Activated naive CD8-positive, alpha-beta T cell treated with anti-CD3 and anti-CD28 coated beads, Interleukin-2, amount 10 ng/mL, durations not matched to agents 7 days and 5 days (primary cell): Measurements from ENCODE around the gene CHMP6. TPM values are rescaled to one million over a fixed set of nuclear protein-coding genes. Genes with fewer than 3 reads are reported as not detected.

ENCODE experiments used
- ATAC-seq: fragments of 150-1000 bp; cut with Tn5 transposase; one replicate; pipeline ENCODE4 v1.10.0; 2021; ENCODE audit warnings: low read depth, moderate library complexity
- POLR2A ChIA-PET: fragments of 350-600 bp; sonication (Branson Sonifier 250); formaldehyde crosslinking; loops from one replicate; lab custom pipeline; 2021; ENCODE audit warnings: antibody characterized with exemption; lab: Charles Lee
- DNase-seq: peaks from one replicate; pipeline ENCODE4 v3.0.0; 2021
- H3K27ac Mint-ChIP-seq: one replicate; pipeline ENCODE4 v1.8.0; 2022; ENCODE audit warnings: mild to moderate bottlenecking, mixed read lengths
- H3K27me3 Mint-ChIP-seq: one replicate; pipeline ENCODE4 v1.8.0; 2022; ENCODE audit warnings: mild to moderate bottlenecking, moderate library complexity, mixed read lengths
- H3K36me3 Mint-ChIP-seq: one replicate; pipeline ENCODE4 v1.8.0; 2021; ENCODE audit warnings: mild to moderate bottlenecking, mixed read lengths
- H3K4me1 Mint-ChIP-seq: one replicate; pipeline ENCODE4 v1.8.0; 2021; ENCODE audit warnings: mixed read lengths
- H3K4me3 Mint-ChIP-seq: one replicate; pipeline ENCODE4 v1.8.0; 2022; ENCODE audit warnings: mild to moderate bottlenecking, moderate library complexity, mixed read lengths
- H3K9me3 Mint-ChIP-seq: one replicate; pipeline ENCODE4 v1.8.0; 2021; ENCODE audit warnings: mixed read lengths
- total RNA-seq, 2 experiments: library from RNA; stranded (reverse); gene quantifications; one replicate each; pipeline ENCODE4 v1.2.3, GENCODE V29; 2021

The CHMP6 gene
- 10 to 100 TPM; 32.5 to 33.0 TPM for total RNA-seq

DNA sequence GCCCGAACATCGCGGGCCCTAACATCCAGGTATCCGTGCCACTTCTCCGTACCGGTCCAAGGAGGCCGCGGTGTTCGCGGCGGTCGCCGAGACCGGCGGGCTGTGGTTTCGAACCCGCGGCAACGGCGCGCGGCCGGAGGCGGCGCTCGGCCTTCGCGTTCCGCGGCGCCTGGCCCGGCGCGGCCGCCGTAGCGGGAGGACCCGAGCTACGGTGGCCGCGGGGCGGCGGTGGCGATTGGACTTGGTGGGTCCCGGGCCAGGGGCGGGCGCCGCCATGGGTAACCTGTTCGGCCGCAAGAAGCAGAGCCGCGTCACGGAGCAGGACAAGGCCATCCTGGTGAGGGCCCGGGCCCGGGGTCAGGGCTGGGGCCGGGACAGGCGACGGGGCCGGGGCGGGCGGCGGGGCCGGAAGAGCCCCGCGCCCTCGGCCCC lies at the start of gene CHMP6:
TSS of gene CHMP6 (plus strand) at position 197 of the 432 bp plus-strand sequence. CDS start at position 275, 78 bp downstream.
- Mint-ChIP-seq H3K27me3 (peaks cover 5% of the 10 kb centered on the region), H3K4me1 (peaks cover 15% of the 10 kb centered on the region), H3K4me3 (peak within 1 kb of the TSS; percentile 73), H3K36me3 (peaks cover 3% of the 10 kb centered on the region), H3K27ac (peak within 1 kb of the TSS; percentile 73), H3K9me3 (no peaks in the 10 kb centered on the region)
- POLR2A ChIA-PET, result interaction anchor here (0.6 to 2.5 kb wide), 8 partner anchors 13 to 354 kb away, joined by 3 to 8 read pairs (median 3); no protein-coding TSS in a partner anchor
- DNase-seq (peak; percentile 90), ATAC-seq (peak; percentile 60)

DNA sequence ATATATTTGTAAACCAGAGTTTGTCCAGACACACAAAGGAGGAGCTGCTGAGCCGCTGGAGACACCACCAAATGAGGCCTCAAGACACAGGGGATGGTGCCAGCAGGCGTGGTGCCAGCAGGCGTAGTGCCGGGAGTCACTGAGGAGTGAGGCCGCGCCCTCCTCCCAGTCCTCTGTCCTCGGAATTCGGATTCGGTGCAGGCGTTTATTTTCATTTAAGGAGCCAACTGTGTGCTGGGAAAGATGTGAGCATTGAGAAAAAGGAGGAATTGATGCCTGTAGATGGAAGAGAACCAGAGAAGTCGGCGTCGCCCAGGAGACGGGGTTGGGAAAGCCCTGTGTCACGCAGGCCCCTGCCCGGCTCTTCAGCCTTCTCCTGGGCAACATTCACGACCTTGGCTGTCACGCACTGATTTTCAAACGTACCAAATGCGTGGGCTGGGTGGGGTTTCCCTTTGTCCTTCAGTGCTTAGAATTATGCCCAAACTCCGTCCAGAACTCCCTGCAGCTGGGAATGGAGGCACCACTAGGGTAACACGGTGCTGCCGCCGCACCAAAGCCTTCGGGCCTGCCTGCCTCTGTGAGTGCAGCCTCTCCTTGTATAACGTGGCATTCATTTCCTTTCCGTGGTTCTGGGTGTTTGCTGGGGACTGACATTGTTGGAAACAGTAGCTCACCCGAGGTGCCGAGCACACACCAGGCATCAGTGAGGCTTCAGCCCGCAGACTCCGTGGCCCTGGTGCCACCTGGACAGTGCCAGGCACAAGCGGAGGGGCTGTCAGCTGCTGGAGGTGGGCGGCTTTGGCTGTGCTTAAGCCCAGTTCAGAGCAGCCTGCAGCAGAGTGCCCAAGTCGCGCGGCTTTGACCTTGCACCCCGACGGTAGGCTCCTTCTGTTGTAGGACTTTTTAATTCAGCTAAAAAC lies 49.0 kb upstream of the CHMP6 start:
- peaks cover 21% of the 10 kb centered on the region for H3K36me3 Mint-ChIP-seq
- H3K27ac Mint-ChIP-seq, result no peak overlapping the region
- no peaks in the 10 kb centered on the region for H3K9me3 Mint-ChIP-seq
- no peaks in the 10 kb centered on the region for H3K27me3 Mint-ChIP-seq
- H3K4me1 Mint-ChIP-seq, result peaks cover 20% of the 10 kb centered on the region
- DNase-seq, result no peak
- no peak for ATAC-seq
- POLR2A ChIA-PET, result no interaction called here
- no peak overlapping the region for H3K4me3 Mint-ChIP-seq

DNA sequence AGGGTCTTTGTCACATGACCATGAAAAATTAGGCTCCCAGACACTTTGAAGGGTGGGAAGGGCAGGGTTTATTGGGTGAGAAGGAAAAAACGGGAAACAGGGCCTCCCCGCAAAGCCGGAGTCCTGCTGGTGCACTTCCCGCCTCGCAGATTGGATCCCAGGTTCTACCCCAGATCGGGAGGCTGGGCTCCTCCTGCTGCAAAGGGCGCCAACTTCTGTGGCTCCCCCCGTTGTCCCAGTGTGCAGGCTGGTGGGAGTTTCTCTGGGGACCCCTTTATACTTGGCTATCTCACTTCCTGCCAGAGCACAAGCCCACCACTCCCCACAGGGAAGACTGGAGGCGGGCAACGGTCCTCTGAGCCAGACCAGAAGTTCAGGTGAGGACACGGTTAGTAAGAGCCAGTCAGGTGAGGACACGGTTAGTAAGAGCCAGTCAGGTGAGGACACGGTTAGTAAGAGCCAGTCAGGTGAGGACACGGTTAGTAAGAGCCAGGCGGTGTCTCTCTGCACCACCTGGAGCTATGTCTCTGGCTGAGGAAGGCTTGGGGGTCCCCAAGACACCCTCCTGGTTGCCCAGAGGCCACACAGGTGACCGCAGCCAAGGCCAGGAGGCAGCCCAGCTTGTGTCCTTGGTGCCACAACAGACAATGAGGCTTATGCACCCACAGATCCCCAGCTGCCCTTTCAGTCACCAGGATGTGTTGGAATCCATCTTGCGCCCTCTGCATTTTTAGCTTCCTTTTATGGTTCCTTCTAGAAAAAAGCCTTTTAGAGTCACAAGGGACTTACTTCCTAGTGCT lies 48.1 kb upstream of the CHMP6 start:
- peaks cover 13% of the 10 kb centered on the region for H3K4me1 Mint-ChIP-seq
- peaks cover 20% of the 10 kb centered on the region for H3K36me3 Mint-ChIP-seq
- no peak overlapping the region for H3K27ac Mint-ChIP-seq
- no peaks in the 10 kb centered on the region for H3K9me3 Mint-ChIP-seq
- no peak overlapping the region for H3K4me3 Mint-ChIP-seq
- H3K27me3 Mint-ChIP-seq, result no peaks in the 10 kb centered on the region
- POLR2A ChIA-PET, result no interaction called here
- ATAC-seq (no peak), DNase-seq (no peak)

DNA sequence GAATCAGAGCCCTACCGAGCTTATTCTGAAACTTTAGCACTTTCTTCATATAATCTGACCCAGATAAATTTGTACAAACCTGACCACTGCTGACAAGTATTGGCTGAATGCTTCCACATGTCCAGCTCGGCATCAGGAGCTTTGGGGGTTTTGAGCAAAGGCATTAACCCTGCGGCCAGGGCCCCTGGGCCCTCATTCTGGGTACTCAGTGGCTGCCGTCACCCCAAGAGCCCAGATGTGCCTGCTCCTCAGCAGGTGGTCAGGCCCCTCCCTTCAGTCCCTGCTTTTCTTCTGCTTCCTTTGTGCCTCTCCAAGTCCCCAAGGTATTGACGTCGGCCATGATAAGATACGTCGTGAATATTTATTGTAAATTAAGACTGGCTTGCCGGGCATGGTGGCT lies 47.3 kb upstream of the CHMP6 start:
- H3K9me3 Mint-ChIP-seq, result no peaks in the 10 kb centered on the region
- POLR2A ChIA-PET, result no interaction called here

DNA sequence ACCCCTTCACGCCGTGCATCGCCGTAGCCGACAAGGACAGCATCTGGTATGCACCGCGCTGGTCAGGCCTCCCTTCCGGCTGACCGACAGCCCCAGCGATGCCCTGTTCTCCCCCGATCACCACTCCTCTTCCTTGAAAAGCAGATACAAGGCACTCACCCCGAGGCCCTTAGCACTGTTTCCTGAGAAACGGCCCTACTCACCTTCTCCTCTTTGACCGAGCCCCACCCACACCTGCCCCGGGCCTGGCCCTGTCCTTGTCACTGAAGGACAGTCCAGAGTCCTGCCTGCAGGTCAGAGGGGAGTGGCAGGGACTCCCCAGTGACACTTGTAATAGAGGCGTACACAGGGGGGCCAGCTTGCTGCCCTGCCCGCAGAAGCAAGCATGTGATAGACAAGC lies 45.9 kb upstream of the CHMP6 start:
- Mint-ChIP-seq H3K27ac (no peak overlapping the region), H3K9me3 (no peaks in the 10 kb centered on the region), H3K36me3 (peaks cover 20% of the 10 kb centered on the region), H3K4me3 (no peak overlapping the region), H3K4me1 (peaks cover 2% of the 10 kb centered on the region), H3K27me3 (no peaks in the 10 kb centered on the region)
- DNase-seq, result no peak
- ATAC-seq, result no peak
- POLR2A ChIA-PET, result no interaction called here

More for the DNA sequence above, 47.3 kb upstream of the CHMP6 start:
- no peaks in the 10 kb centered on the region for H3K27me3 Mint-ChIP-seq
- no peak for DNase-seq
- peaks cover 20% of the 10 kb centered on the region for H3K36me3 Mint-ChIP-seq
- ATAC-seq, result no peak
- H3K27ac Mint-ChIP-seq, result no peak overlapping the region
- peaks cover 5% of the 10 kb centered on the region for H3K4me1 Mint-ChIP-seq
- H3K4me3 Mint-ChIP-seq, result no peak overlapping the region

DNA sequence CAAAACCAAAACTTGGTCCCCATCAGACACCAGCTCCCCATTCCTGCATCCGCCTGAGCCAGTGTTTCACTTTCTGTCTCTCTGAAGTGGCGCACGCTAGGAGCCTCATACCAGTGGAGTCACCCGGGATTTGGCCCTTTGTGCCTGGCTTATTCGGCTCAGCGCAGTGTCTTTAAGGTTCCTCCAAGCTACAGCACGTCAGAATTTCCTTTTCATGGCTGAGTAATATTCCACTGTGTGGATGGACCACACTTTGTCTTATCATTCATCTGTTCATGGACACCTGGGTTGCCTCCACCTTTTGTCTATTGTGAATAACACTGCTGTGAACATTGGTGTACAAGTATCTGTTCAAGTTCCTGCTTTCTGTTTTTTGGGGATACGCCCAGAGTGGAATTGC lies 45.2 kb upstream of the CHMP6 start:
- Mint-ChIP-seq H3K36me3 (peaks cover 20% of the 10 kb centered on the region), H3K4me1 (peaks cover 2% of the 10 kb centered on the region), H3K9me3 (no peaks in the 10 kb centered on the region), H3K27me3 (no peaks in the 10 kb centered on the region), H3K4me3 (no peak overlapping the region), H3K27ac (no peak overlapping the region)
- ATAC-seq, result no peak
- DNase-seq, result no peak
- POLR2A ChIA-PET, result no interaction called here

DNA sequence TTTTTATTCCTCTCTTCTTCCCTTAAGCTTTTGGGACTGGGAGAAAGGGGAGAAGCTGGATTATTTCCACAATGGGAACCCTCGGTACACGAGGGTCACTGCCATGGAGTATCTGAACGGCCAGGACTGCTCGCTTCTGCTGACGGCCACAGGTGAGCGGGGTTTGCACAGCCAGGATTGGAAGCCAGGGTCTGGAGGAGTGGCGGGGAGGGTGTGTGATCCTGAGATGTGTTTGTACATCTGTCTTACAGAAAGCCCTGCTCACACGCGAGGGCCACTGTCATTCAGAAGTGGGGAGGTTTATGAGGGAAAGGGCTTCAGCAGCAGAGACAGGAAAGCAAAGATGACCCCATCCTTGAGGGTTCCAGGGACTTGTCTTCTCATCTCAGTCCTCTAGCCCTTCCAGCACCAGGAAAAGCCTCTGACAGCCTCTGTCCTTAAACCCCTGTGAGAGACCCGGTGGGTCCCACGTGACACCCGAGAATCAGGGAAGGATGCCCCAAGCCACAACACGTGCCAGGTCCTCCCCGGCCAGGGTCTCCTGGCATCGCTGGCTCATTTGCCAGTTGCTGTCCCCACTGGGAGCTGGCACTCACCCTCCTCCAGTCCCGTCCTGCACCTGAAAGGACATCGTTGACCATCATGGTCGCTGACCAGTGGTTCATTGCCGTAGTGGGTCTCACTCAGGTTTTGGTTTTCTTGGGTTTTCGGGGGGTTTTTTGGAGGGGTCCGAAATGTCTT lies 44.3 kb upstream of the CHMP6 start:
- no peak for ATAC-seq
- no peak overlapping the region for H3K4me3 Mint-ChIP-seq
- H3K27ac Mint-ChIP-seq, result no peak overlapping the region
- POLR2A ChIA-PET, result no interaction called here
- H3K9me3 Mint-ChIP-seq, result no peaks in the 10 kb centered on the region
- peaks cover 2% of the 10 kb centered on the region for H3K4me1 Mint-ChIP-seq
- H3K27me3 Mint-ChIP-seq, result no peaks in the 10 kb centered on the region
- peaks cover 20% of the 10 kb centered on the region for H3K36me3 Mint-ChIP-seq
- DNase-seq, result no peak

DNA sequence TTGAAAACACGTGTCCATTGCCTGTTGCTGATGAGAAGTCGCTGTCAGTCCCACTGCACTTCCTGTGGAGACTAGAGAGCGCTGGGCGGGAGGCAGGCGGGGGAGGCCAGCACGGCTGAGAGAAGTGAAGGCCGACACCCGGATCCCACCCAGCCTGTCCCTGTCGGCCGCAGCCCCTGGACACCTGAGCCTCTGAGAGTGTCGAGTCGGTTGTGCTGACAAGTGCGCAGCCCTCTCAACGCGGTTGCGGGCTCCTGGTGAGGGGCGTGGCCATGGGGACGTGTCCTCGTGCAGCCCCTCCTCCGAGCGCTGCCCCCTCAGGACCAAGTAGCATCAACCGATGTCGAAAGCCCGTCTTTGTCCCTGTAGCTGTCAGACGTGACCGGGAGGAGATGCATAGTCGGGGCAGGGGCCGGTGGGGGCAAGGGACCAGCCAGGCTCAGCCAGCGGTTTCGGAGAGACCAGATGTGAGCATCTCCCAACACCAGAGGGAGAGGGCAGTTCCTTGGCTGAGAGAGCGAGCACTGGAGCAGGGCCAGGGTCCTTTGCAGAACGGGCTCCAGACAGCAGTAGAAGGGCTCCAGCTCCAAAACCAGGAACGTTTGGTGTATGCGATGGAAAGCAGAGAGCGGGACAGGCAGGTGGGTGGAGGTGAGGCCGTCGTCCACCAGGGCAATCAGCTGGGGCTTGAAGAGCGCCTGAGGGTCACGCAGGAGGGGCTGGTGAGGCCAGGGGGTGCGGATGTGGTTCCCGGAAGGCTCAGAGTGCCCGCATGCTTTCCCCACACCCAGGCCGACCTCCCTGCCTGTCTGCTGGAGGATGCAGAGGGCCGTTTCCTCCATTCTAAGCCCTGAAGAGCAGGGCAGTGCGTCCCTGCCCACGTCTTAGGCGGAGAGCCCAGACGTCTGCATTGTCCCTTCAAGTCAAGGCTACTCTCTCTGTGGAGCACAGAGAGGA lies 43.3 kb upstream of the CHMP6 start:
- Mint-ChIP-seq H3K27me3 (no peaks in the 10 kb centered on the region), H3K4me1 (peaks cover 2% of the 10 kb centered on the region), H3K9me3 (no peaks in the 10 kb centered on the region), H3K27ac (no peak overlapping the region), H3K36me3 (peaks cover 18% of the 10 kb centered on the region), H3K4me3 (no peak overlapping the region)
- ATAC-seq, result no peak
- POLR2A ChIA-PET, result no interaction called here
- DNase-seq, result no peak

DNA sequence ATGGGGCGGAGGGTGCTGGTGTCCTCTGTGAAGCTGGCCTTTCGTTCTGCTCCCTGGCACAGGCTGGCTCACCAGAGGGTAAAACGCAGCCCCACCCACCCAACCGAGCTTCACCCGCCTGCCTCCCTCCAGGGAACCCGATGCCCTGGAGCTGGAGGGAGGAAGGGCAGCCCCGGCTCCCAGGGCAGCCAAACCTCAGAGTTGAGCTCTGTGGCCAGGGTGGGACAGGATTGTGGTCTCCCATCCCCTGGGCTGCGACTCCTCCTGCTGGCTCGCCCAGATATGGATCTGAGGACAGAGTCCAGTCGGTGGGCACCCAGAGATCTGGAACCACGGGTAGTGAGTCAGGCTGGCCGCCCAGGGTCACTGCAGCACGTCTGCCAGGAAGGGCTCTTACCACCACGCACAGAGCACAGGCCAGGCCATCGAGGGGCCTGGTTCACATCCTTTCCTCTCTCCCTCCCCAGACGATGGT lies 42.6 kb upstream of the CHMP6 start:
- peaks cover 2% of the 10 kb centered on the region for H3K4me1 Mint-ChIP-seq
- no peaks in the 10 kb centered on the region for H3K9me3 Mint-ChIP-seq
- ATAC-seq (no peak), DNase-seq (no peak)
- POLR2A ChIA-PET, result no interaction called here
- no peak overlapping the region for H3K27ac Mint-ChIP-seq
- H3K36me3 Mint-ChIP-seq, result peaks cover 18% of the 10 kb centered on the region
- H3K27me3 Mint-ChIP-seq, result no peaks in the 10 kb centered on the region
- no peak overlapping the region for H3K4me3 Mint-ChIP-seq

DNA sequence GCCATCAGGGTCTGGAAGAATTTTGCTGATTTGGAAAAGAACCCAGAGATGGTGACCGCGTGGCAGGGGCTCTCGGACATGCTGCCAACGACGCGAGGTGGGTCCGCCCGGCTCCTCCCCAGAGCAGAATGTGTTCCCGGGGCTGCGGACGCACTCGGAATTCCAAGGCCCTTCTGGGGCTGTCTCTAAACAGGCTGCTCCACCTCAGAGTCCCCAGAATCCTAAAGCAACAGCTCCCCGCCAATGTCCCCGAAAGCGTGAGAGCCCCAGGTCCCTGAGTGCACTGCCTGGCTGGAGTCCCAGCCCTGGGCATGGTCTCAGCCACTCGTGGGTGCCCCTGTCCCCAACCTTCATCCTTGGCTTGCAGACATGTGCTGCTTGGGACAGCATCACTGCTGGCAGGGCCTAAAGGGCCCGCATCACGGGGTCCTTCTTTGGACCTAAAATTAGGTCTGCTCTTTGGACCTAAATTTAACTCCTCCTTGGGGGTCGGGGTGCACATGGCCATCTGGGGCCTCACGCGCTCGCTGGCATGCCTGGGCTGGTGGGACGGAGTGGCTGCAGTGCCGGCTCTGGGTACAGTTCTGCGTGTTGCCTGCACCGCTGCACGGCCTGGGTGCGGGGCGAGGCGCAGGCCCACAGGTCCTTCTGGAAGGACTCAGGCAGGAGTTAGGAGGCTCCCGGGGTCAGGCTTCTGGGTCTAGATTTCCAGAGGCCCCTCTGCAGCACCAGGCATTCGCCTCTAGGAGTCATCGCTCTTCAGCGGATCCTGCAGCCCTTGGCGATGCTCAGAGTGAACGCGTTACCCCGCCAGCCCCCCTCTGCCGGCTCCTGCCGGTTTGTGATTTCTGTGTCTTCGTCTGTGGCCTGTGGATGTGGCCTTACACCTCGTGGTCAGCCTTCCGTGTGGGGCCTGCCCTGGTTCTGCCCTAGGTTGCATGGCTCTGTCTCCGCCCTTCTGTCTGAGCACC lies 41.9 kb upstream of the CHMP6 start:
- POLR2A ChIA-PET, result no interaction called here
- Mint-ChIP-seq H3K27ac (no peak overlapping the region), H3K27me3 (no peaks in the 10 kb centered on the region), H3K9me3 (no peaks in the 10 kb centered on the region), H3K4me1 (peaks cover 2% of the 10 kb centered on the region), H3K36me3 (peaks cover 18% of the 10 kb centered on the region), H3K4me3 (no peak overlapping the region)
- DNase-seq (peak; percentile 20), ATAC-seq (no peak)

DNA sequence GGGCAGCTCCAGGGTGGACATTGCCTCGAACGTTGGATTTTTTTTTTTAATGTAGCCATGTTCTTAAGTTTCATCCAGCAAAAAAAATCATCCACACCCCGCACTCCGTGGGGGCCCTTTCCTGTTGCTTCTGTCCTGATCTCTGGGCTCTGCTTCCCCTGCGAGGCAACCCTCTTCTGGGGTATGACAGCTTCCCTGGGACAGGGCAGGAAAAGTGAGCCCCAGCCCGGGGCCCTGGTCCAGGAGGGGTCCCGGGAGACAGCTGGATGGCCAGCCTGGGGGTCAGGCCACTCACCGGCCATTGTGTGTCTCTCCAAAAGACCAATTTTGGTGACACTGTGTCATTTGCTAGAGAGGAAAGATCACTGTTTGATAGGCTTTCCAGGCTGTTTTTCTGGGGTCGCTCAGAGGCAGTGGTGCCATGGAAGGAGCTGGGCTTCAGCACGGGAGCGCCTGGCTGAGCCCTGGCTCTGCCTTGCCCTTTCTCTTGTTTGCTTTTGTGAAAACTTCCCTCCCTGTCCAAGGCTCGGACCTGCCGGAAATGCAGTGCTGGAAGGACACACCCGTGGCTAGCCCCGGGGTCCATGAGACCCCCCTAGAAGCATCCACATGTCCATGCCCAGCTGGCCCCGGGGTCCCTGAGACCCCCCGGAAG lies 41.0 kb upstream of the CHMP6 start:
- Mint-ChIP-seq H3K27ac (no peak overlapping the region), H3K4me1 (peaks cover 2% of the 10 kb centered on the region), H3K4me3 (no peak overlapping the region), H3K27me3 (no peaks in the 10 kb centered on the region), H3K9me3 (no peaks in the 10 kb centered on the region), H3K36me3 (peaks cover 17% of the 10 kb centered on the region)
- DNase-seq, result peak; percentile 19
- no peak for ATAC-seq
- POLR2A ChIA-PET, result no interaction called here
